Stimulated activated effector memory CD8-positive, alpha-beta T cell treated with anti-CD3 and anti-CD28 coated beads, Interleukin-12 subunit alpha, Interleukin-12 subunit beta, amount 100 ng/mL, for 72 hours (primary cell): ENCODE measurements around the gene GZMH.

ENCODE experiments used
- ATAC-seq: fragments of 150-1000 bp; cut with Tn5 transposase; 2 replicates; pipeline ENCODE4 v1.10.0; 2021
- DNase-seq, 2 donors: peaks; one replicate each; pipeline ENCODE4 v3.0.0; 2021 to 2022; ENCODE audit warnings: low spot score in 2 of 2
- H3K27ac Mint-ChIP-seq: one replicate; pipeline ENCODE4 v1.8.0; 2022; ENCODE audit warnings: mild to moderate bottlenecking, mixed read lengths
- H3K36me3 Mint-ChIP-seq: one replicate; pipeline ENCODE4 v1.8.0; 2022; ENCODE audit warnings: mild to moderate bottlenecking, mixed read lengths
- H3K4me1 Mint-ChIP-seq: one replicate; pipeline ENCODE4 v1.8.0; 2022; ENCODE audit warnings: mixed read lengths
- H3K4me3 Mint-ChIP-seq: one replicate; pipeline ENCODE4 v1.8.0; 2022; ENCODE audit warnings: mild to moderate bottlenecking, mixed read lengths
- H3K9me3 Mint-ChIP-seq: one replicate; pipeline ENCODE4 v1.8.0; 2022; ENCODE audit warnings: mixed read lengths

The GZMH gene

DNA sequence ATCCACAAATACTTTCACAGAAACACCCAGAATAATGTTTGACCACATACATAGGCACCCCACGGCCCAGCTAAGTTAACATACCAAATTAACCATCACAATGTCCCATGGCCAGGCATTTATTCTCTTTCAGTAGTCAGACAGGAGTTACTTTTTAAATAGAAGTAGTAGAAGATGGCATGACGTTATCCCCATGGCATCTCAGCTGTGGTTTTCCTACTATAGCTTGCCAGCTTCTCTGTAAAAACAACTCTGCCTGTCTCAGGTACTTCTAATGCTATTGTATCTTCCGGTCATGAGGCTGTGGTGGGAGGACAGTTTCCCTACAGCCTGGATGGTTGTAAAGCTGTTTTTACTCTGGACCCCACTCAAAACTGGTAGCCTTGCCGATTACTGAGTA, 52.7 kb downstream of the GZMH start:
- H3K27ac Mint-ChIP-seq: no peak overlapping the region
- no peak overlapping the region for H3K4me3 Mint-ChIP-seq
- ATAC-seq (no peak), DNase-seq (no peak)
- H3K4me1 Mint-ChIP-seq: no peaks in the 10 kb centered on the region
- peaks cover 6% of the 10 kb centered on the region for H3K9me3 Mint-ChIP-seq
- H3K36me3 Mint-ChIP-seq: no peaks in the 10 kb centered on the region
